HG02610 (cell line): ENCODE results near the gene PTPRF.
"Not testable (repeated sequence)": the region's sequence is repeated elsewhere in the genome, so short reads cannot be mapped to it uniquely, and the experiment has no call there.

Experiments used
- ATAC-seq: cut with Tn5 transposase; IDR thresholded peaks from one replicate; pipeline ENCODE4 v1.9.1; 2021; ENCODE audit warnings: mild to moderate bottlenecking, moderate library complexity; ENCODE audit not compliant: unreplicated experiment

PTPRF gene

GRCh38 chr1:43530483-43531106, at the start of gene PTPRF:
PTPRF (plus strand) TSS chr1:43530883; CDS start chr1:43545076, 14,193 bp downstream.
- ATAC-seq: no peak

DNA sequence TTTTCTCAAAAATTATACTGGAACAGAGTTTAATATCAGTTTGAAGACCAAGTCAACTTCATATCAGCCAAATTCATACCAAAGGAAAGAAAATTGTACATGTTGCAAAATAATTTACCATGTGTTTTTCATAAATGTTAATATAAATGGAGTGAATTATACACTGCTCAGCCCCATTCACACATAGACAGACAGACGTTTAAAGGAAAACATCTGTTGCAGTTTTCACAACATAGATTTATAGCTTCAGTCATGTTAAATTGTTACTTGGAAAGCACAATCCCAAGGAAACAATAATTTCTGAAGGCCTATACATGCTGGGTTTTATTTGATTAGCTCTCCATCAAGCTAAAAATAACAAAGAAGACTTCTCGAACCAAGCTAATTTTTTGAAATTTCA, 49.2 kb upstream of the PTPRF start:
- ATAC-seq: no peak

GRCh38 chr1:43482215-43482614, 48.5 kb upstream of the PTPRF start:
- no peak for ATAC-seq

DNA sequence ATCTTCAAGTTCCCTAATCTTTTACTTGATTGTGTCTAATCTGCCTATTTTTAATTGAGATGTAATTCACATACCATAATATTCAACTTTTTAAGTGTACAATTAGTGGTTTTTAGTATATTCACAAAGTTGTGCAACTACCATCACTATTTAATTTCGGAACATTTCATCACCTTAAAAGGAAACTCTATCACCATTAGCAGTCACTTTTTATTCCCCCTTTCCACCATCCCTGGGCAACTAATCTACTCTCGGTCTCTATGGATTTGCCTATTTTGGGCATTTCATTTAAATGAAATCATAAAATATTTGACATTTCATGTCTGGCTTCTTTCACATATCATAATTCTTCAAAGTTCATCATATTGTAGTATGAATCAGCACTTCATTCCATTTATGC, 46.3 kb upstream of the PTPRF start:
- ATAC-seq: no peak

DNA sequence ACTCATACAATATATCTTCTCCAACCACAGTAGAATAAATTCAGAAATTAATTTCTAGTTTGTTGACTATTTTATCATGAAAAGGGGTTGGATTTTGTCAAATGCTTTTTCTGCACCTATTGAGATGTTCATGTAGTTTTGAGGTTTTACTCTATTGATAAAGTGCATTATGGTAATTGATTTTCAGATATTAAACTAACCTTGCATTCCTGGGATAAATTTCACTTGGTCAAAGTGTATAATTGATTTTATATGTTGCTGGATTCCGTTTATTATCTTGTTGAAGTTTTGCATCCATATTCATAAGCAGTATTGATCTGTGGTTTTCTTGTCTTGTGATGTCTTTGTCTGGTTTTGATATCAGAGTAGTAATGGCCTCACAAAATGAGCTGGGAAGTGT, 42.5 kb upstream of the PTPRF start:
- ATAC-seq: no peak

GRCh38 chr1:43491061-43491460, 39.6 kb upstream of the PTPRF start:
- no peak for ATAC-seq

DNA sequence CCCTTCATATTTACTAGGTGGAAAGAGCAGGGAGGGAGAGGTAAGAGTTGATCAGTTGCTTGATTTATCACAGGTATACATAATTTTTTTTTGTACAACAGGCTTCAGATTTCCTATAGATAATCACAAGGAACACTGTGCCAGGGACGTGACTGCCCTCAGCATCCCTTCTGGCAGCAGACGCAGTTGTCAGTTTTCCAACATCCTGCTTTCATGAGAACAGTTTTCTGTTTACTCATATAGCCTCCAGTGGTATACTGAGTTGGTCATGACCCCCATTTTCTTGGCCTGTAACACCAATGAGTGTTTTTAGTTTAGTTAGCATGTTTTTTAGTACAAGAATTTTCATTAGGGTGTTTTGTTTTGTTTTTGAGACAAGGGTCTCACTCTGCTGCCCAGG, 37.9 kb upstream of the PTPRF start:
- ATAC-seq: no peak

- ATAC-seq: no peak
Measured at GRCh38 chr1:43493661-43494450, 36.8 kb upstream of the PTPRF start.

DNA sequence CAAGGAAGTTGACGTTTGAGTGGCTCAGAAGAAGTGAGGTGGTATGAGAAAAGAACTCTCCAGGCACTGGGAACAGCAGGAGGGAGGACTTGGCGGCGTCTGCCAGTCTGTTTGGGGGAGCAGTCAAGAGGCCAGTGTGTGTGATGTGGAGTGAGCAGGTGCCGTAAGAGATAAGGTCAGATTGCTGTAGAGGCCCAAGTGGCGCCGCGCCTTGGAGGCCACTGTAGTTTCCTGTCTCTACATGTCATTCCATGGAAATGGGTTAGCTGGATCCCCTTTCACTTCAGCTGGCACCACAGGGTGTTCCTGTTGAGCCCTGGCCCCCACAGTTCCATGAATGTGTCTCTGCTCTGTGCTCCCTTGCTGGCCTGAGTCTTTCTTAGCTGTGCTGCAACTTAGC, 35.5 kb upstream of the PTPRF start:
- no peak for ATAC-seq

- ATAC-seq: no peak
Measured at GRCh38 chr1:43499898-43500297, 30.8 kb upstream of the PTPRF start.

DNA sequence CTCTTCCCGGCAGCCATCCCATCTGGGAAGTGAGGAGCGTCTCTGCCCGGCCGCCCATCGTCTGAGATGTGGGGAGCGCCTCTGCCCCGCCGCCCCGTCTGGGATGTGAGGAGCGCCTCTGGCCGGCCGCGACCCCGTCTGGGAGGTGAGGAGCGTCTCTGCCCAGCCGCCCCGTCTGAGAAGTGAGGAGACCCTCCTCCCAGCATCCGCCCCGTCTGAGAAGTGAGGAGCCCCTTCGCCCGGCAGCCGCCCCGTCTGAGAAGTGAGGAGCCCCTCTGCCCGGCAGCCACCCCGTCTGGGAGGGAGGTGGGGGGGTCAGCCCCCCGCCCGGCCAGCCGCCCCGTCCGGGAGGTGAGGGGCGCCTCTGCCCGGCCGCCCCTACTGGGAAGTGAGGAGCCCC, 28.9 kb upstream of the PTPRF start:
- ATAC-seq: not testable (repeated sequence)

- ATAC-seq: no peak
Measured at GRCh38 chr1:43503534-43503933, 27.1 kb upstream of the PTPRF start.

DNA sequence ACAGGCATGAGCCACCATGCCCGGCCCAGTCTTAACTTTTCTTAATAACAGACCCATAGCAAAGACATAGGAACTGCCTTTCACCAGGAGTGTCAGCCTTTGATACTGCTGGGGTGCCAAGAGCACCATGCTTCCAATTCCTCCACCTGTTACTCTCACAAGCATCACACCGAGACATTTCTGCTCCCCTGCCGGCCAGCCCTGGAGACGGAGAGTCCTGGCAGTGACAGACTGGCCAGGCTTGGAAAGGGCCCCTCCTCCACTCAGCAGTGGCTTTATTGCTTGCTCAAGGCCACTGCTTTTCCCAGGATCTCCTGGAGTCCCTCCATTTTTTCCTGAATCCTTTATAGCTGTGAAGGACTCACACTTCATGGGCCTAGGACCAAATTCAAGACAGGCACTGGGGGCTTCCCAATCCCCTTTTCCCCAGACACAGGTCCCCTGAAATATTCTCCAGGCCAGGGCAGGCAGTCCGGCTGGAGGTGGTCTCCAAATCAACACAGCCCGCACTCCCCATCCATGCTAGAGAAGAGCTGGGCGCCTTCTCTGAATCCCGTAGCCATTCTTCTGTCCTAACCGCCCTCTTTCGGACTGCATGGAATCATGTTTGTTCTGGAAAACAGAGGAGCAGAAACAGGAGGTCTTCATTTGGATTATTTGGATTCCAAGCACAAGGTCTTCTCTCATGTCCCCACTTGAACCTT, 25.5 kb upstream of the PTPRF start:
- no peak for ATAC-seq

- no peak for ATAC-seq
Measured at GRCh38 chr1:43506233-43506632, 24.4 kb upstream of the PTPRF start.

DNA sequence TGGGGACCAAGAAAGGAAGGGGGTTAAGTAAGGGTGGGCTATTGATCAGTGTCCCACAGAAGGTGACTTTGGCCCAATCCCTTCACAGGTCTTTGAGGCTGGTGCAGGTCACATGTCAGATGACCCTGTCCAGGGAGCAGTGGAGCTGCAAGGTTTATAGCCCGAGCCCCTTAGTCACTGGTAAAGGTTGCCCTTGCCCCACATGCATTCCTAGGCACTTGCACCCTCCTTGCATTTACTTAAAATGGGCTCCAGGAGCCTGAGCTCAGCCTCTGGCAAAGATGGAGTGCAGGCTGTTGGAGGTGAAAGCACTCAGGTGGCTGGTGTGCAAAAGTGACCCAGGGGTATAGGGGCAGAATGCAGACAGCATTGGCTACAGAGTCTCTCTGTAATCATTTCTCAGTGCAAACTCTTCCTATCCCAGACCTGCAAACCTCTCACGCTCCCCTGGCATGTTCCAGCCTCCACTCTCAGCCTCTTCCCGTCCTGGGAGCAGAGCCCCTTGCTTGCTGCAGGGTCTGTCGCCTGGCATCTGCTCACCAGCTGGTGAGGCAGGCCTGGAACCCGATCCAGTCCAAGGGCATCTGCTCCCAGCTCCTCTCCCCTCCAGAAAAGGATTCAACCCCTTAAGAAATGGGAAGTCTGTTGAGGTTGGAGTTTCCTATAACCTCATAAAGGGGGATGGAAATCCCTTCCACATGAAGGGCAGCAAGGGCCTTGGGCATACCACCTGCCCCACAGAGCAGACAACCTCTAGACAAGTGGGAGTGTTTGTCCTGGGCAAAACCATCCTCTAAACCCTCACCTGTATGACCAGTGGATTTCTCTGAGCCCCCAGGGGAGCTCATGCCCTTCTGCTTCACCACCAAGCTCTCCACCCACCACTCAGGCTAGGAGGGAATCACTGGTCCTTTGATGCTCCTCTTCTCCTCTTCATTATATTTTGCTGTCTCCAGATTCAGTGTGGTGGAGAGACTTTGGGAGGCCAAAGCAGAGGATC, 23.1 kb upstream of the PTPRF start:
- ATAC-seq: no peak

- ATAC-seq: no peak
Measured at GRCh38 chr1:43509007-43509739, 21.5 kb upstream of the PTPRF start.

- no peak for ATAC-seq
Measured at GRCh38 chr1:43509740-43510375, 20.8 kb upstream of the PTPRF start.

- no peak for ATAC-seq
Measured at GRCh38 chr1:43510621-43511020, 20.1 kb upstream of the PTPRF start.

GRCh38 chr1:43511394-43511793, 19.3 kb upstream of the PTPRF start:
- no peak for ATAC-seq

- ATAC-seq: no peak
Measured at GRCh38 chr1:43512133-43512532, 18.6 kb upstream of the PTPRF start.
